Stimulated activated CD8-positive, alpha-beta memory T cell treated with anti-CD3 and anti-CD28 coated beads, Interleukin-4, amount 100 ng/mL, for 48 hours (primary cell): ENCODE measurements around the gene MYOD1.

Source experiments
- DNase-seq: peaks from one replicate; pipeline ENCODE4 v3.0.0-alpha.2; 2020

The MYOD1 gene

DNA sequence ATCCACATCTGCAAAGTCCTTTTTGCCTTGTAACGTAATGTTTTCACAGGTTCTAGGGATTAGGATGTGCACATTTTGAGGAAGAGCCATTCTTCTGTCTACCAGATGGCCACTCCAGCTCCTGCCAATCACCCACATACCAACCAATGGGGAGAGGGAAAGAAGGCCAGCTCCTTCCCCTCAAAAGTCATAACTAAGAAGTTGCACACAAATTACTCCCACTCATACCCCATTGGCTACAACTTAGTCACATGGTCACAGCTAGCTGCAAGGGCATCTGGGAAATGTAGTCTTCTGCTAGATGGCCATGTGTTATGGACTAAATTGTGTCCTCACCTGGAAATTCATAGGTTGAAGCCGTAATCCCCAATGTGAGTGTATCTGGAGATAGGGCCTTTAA lies 15.4 kb upstream of the MYOD1 start:
- no peak for DNase-seq

DNA sequence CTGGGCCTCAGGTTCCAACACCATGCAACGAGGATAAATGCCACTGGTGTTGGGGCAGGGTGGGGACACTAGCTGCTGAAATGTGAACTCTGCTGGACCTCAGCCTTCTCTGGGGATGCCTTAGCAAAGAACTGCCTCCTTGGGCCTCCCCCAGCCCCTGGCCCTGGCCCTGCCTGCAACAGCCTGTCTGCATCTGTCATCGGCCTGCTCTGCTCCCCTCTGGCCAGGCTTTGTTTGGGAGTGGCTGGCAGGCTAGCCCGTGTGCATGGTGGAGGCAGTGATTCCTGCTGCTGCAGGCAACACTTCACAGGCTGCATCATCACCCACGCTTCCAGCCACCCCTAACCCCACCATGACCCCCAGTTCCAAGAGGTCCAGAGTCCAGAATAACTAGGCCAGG lies 11.5 kb upstream of the MYOD1 start:
- no peak for DNase-seq

DNA sequence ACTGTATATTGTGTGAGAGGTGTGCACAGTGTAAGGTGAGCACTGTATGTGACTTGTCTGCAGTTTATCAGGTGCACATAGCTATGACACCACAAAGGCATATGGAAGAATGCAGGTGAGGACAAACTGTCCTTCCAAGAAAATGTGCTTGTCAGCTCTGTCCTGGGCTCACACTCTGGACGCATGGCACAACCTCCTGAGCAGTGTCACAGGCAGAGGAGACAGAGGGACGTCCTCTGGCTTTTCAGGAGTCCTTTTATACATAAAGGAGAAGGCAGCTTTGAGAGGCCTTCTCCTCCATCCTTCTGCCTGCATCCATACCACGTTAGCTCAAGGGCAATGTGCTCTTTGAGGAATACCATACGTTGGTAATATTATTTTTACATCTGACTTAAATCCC lies 7.5 kb upstream of the MYOD1 start:
- DNase-seq, result no peak

DNA sequence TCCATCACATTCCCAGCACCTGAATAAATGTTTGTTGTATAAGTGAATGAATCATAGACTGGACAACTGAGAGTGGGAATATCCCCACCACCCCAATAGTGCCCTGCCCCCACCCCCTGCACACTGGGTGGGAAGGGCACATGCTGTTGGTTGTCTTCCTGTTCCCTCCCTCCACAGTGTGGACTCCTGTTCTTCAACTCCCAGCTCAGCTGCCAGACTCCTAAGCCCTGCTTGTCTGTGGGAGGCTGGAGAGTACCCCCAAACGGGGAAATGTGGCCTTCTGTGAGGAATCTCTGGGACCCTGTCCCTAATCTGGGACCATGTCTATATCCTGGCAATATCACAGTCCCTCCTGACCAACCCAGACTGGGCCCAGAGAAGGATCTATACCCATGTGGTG lies 5.5 kb upstream of the MYOD1 start:
- no peak for DNase-seq

DNA sequence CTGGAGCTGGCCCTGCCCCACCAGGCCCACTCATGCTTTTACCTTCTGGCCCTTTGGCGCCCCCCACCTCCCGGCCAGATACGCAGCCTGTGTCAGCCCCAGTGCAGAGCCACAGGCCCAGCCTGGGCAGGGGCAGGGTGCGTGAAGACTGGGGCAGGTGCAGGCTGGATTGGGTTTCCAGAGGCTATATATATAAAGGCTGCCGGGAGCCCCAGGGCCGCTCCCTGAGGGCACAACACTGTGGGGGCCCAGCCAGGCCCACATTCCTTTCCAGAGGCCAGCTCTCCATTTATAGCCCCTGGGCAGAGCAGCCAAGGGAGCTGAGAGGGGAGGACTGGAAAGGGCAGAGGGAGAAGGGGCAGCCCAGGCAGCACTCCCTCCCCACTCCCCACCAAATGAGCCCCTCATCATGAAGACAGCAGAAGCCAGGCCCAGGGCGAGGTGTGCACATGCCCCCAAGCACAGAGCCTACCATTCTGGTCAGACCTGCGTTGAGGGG lies 5.0 kb upstream of the MYOD1 start:
- no peak for DNase-seq

DNA sequence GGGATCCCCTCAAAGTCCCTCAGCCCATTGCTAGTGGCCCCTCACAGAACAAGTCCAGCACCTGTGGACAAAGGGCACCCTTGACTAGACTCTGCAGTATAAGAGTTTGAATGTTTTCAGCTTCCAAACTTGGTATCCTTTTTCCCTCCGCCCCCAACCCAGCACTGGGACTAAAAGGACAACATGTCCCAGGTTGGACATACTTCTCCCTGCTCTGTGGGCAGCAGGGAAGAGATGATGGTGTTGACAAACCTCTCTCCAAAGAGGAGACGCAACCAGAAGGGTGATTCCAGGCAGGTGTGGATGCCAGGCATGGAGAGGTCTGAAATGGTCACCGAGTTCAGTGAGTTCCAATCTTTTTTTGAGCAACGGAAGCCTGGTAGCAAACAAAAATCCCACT lies 4.5 kb upstream of the MYOD1 start:
- DNase-seq, result no peak

DNA sequence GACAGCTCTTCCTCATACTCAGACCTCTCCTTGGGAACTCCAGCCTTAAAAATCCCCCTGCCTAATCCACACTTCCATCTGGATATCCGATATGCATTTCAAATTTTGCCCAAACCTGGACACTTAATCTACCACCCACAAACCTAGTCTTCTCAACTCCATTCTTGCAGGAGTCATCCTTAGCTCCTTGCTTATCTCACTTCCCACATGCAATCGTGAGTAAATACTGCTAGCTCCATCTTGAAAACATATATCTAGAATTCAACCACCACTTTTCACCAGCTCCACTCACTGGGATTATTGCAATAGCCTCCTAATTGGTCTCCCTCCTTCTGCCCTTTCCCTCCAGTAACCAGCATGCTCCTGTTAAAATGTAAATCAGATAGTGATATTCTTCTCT lies 2.6 kb upstream of the MYOD1 start:
- no peak for DNase-seq

DNA sequence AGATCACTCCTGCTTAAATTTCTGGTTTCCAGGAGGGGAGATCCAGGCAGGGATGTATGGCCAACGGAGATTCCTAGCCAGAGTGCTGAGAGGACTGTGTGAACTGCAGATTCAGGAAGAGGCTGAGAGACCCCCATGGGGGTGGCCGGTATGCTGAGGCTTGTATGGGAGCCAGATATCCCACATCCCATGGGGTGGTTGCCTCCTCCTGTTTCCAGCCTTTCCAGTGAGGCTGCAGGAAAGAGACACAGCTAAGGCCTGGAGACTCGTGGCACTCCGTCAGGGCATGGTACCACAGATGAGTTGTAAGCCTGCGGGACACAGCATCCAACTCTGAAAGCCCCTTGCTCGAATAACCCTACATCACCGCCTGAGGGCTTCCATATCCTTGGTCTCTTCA lies 1.4 kb upstream of the MYOD1 start:
- DNase-seq, result no peak

DNA sequence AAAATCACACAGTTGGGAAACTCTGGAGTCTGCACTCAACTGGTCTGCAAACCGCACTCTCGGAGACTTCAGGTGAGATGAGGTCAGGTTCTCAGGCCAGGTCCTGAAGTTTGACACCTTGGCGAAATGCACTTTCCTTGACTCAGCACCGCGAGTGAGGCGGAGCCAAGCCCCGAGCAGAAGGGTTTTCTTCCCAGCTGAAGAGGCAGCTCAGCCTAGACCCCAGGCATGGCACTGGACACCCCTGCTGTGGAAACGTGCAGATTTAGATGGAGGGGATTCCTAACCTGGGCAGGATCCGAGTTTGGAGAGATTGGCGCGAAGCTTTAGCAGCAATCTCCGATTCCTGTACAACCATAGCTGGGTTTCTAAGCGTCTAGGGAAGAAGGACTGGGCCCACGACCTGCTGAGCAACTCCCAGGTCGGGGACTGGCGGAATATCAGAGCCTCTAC lies 835 bp upstream of the MYOD1 start:
- no peak for DNase-seq

DNA sequence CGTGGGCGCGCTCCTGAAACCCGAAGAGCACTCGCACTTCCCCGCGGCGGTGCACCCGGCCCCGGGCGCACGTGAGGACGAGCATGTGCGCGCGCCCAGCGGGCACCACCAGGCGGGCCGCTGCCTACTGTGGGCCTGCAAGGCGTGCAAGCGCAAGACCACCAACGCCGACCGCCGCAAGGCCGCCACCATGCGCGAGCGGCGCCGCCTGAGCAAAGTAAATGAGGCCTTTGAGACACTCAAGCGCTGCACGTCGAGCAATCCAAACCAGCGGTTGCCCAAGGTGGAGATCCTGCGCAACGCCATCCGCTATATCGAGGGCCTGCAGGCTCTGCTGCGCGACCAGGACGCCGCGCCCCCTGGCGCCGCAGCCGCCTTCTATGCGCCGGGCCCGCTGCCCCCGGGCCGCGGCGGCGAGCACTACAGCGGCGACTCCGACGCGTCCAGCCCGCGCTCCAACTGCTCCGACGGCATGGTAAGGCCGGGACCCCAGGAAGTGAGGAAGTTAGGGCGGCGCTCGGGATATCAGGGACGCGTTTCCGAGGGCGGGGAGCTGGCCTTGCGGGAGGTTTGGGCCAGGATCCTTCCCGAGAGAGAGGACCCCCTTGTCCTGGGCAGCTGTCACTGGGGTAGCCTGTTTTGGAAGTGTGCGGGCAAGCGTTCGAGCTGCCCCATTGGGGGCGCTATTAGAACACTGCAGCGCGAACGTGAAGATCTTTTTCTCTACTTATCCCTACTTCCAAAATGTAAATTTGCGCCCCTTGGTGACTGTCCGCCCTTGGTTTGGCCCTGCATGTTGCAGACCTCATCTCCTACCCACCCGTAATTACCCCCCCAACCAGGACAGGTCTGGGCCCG lies 796 bp downstream of the MYOD1 start:
- DNase-seq, result no peak

DNA sequence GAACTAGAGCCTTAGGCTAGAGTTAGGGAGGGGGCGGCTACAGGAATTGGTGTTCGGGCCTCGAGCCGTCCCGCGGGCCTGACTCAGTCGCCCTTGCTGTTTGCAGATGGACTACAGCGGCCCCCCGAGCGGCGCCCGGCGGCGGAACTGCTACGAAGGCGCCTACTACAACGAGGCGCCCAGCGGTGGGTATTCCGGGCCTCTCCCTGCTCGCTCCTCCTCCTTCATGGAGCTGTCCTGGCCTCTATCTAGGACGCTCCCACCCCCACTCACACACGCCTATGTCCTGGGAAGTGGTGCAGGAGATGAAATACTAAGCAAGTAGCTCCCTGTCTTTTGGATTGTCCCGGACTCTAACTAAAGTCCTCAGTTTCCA lies 1.4 kb downstream of the MYOD1 start:
- no peak for DNase-seq

DNA sequence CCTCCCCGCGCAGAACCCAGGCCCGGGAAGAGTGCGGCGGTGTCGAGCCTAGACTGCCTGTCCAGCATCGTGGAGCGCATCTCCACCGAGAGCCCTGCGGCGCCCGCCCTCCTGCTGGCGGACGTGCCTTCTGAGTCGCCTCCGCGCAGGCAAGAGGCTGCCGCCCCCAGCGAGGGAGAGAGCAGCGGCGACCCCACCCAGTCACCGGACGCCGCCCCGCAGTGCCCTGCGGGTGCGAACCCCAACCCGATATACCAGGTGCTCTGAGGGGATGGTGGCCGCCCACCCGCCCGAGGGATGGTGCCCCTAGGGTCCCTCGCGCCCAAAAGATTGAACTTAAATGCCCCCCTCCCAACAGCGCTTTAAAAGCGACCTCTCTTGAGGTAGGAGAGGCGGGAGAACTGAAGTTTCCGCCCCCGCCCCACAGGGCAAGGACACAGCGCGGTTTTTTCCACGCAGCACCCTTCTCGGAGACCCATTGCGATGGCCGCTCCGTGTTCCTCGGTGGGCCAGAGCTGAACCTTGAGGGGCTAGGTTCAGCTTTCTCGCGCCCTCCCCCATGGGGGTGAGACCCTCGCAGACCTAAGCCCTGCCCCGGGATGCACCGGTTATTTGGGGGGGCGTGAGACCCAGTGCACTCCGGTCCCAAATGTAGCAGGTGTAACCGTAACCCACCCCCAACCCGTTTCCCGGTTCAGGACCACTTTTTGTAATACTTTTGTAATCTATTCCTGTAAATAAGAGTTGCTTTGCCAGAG lies 2.0 kb downstream of the MYOD1 start:
- no peak for DNase-seq

DNA sequence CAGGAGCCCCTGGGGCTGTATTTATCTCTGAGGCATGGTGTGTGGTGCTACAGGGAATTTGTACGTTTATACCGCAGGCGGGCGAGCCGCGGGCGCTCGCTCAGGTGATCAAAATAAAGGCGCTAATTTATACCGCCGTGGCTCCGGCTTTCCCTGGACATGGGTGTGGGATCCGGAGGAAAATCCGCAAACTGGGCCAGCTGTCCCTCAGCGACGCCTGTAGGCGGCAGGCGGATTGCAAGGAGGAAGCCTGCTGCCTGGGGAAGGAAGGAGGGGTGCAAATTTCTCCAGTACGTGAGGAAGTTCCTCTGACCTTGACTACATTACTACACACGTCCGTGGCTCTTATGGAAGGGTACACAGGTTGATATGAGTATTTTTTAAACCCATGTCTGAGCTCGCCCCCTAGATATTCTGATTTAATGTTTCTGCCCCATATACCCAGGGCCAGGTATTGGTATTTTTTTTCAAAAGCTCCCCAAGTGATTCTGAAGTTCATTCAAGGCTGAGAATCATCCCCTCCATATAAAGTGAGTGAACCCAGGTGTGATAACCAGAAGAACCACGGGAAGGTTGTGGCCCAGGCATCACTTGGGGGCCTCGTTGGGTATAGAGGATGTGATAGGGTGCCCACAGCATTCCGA lies 2.8 kb downstream of the MYOD1 start:
- no peak for DNase-seq

DNA sequence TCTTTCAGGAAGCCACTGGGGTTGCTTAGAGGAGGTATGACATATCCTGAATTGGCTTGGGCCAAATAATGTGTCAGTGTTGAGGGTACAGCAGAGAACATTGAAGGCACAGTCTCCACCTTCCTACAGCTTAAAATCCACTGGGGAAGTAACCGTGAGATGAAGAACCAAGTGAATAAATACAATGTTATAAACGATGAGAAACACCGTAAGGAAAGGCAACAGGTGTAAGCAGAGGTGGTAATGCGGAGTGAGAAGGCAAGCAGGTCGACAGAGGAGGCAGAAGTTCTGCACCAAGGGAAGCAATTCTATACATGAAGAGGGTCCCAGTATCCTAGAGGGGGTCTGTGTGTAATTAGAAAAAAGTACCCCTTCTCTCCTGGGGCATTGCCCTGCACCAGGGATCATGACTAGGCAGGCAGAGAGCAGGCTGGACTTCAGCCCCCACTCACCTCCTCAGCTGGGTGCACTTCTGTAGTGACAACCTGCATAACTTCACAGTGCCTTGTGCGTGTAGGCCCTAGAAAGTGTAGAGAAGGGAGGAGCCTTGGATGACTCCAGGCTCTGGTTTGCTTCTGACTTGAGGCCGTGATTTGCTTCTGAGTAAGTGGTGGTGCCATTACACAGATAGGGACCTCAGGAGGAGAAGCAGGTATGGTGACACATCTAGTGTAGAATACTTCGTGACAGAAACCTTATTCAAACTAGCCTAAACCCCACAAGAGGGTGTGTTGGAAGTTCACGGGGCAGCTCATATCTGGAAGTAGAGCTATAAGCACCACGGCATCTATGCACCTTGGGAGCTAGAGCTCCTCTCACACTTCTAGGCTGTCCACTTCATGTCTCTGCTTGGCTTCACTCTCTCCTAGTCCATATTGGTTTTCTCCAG lies 4.9 kb downstream of the MYOD1 start:
- DNase-seq, result no peak

DNA sequence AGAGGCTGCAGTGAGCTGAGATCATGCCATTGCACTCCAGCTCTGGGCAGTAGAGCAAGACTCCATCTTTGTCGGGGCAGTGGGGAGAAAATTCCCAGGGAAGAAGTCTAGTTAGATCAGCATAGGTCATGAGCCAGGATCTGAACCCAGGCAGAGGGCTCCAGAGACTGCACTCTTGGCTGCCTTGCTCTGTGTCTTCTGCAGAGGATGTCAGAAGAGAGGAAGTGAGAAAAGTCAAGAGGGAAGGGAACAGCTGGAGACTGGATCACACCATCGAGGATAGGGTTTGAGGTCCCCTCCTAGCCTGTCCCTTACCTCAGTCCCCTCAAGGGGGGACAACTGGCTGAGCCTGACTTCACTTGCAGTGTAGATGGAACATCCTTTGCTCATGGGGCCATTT lies 5.8 kb downstream of the MYOD1 start:
- no peak for DNase-seq

DNA sequence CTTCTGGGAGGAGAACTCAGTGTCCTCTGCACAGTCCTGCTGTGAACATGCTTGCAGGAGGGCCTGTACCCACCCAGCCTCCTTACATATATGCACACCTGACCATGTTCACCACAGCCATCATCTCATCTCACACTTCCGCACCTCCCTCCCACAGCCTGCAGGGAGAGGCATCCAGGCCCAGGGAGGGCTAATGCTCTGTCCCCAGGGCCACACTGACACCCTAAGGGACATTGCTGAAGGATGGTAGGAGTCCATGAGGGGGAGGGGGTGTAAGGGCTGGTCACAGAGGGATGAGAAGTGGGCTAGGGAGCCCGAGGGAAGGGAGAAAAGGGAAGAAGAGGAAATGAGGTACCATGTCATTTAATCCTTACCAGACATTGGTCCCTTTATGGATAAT lies 10.8 kb downstream of the MYOD1 start:
- no peak for DNase-seq

DNA sequence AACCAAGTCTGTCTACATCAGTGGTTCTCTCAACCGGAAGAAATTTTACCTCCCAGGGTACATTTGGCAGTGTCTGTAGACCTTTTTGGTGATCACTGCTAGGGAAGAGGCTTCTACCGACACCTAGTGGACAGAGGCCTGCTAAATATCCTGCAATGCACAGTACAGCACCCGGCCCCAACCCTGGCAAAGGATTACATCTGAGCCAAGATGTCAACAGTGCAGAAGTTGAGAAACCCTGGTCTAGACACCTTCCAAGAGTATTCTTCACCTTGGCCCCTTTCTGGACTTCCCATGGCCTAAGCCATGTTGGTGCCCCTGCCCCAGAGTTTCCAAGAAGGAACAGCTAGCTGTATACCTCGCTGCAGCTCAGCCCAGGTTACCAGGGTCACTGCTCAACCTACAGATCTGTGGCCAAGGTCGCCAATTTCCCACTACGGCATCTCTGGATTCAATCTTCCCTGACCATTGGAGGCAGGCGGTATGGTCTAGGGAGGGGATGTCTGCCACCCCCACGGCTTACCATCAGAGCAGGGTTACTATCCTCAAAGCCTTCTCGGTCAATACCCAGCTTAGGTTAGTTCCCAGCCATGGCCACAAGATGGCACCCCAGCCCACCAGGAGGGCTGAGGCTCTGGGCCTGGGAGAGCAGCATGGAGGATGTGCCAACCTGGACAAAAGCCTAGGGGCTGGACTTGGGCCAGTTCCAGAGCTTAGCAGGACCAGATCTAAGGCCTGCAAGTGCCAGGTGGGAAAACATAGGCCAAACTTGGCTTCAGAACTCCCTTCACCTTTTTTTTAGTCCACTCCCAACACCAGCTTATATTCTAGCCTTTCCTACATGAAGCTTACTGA lies 11.5 kb downstream of the MYOD1 start:
- DNase-seq, result peak; percentile 84

DNA sequence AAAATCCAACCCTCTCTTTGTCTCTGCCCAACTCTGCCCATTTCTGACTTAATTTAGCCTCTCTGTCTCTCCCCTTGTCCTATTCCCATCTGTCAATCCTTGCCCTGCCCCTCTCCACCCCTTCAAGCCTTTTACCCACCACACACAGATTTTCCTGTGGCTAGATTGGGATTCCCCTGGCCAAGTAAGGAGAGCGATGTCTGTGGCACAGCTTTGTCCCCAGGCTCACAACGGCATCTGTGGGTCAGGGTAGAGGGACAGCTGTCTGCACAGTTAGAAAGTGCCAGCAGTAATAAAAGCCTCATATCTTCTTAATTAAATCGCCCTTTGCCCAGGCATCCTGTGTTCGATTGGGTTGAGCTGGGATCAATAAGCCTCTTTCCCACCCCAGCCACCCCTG lies 13.9 kb downstream of the MYOD1 start:
- no peak for DNase-seq

DNA sequence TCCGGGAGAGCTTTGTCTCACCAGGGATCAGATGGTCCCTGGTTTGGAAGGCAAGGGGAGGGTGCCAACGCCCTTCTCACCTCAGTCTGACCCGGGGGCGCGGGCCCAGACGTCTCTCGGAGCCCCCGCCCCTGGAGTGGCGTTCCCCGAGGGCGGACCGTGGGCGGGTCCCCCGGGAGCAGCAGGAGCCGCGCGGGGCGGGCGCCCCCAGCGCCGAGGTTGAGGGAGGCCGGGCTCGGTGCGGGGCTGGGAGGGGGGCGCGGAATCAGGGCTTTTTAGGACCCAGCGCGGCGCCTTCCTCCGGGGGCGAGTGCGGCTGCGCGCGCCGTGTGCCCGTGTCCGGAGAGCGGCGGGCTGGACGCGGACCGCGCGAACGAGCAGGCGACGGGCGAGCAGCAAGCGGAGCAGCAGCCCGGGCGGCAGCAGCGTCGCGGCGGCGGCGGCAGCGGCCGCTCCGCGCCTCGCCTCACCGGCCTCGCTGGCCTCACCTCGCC lies 15.1 kb downstream of the MYOD1 start, which contains the start of gene KCNC1:
Gene KCNC1 (plus strand): TSS at position 364 of the 494 bp plus-strand sequence. CDS start 1,222 bp downstream, outside the sequence.
- no peak for DNase-seq

DNA sequence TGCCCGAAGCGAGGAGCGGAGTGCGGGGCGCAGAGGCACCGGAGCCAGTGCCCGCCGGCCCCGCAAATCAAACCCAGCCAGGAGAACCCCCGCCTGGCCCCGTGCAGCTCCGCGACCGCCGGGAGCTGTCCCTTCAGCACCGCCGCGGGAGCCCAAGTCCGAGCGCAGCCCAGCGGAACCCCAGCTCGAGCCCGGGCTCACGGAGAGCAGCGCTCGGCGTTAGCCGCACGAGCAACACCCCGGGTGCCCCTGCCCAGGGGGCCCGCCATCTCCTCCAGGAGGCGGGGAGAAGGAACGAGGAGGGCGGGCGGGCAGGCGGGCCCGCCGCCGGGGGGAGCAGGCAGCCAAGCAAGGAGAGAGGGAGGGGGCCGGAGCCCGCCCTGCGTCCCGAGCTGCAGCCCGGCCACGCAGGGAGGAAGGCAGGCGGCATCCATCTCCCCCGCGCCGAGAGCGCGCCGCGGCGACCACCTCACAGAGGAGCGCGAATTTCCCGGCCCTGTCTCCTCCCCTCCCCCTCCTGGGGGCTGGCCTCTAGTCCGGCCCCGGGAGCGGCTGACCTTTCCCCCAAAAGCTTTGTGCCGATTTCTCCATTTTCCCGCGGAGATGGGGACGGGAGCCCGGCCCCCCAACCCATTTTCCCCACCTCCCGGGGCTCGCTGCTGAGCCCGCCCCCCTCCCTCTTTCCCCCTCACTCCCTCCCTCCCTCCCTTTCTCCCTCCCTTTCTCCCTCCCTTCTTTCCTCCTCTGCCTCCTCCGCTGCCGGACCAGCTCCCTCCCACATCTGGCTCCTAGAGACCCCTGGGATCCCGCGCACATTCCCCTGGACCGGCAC lies 15.8 kb downstream of the MYOD1 start:
- DNase-seq, result peak; percentile 68
